ENCODE data around the gene CDC42SE1. TPM values are rescaled to one million over a fixed set of nuclear protein-coding genes. Genes with fewer than 3 reads are reported as not detected.

Gene CDC42SE1
- total RNA-seq, 1 donor from 2014 or later = 148 TPM

DNA sequence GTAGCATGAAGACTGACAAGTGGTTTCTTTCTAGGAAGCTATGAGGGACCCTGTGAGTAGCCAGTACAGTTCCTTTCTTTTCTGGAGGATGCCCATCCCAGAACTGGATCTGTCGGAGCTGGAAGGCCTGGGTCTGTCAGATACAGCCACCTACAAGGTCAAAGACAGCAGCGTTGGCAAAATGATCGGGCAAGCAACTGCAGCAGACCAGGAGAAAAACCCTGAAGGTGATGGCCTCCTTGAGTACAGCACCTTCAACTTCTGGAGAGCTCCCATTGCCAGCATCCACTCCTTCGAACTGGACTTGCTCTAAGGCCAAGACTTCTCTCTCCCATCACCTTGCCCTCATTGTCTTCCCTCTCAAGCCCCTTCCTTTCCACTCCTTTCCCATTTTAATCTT lies 7.8 kb upstream of the CDC42SE1 start:
- CTCF ChIA-PET = no interaction called here
- POLR2A ChIA-PET = interaction anchor here (2.1 kb wide), 1 partner anchor 9 kb away, joined by 7 read pairs; no protein-coding TSS in a partner anchor

DNA sequence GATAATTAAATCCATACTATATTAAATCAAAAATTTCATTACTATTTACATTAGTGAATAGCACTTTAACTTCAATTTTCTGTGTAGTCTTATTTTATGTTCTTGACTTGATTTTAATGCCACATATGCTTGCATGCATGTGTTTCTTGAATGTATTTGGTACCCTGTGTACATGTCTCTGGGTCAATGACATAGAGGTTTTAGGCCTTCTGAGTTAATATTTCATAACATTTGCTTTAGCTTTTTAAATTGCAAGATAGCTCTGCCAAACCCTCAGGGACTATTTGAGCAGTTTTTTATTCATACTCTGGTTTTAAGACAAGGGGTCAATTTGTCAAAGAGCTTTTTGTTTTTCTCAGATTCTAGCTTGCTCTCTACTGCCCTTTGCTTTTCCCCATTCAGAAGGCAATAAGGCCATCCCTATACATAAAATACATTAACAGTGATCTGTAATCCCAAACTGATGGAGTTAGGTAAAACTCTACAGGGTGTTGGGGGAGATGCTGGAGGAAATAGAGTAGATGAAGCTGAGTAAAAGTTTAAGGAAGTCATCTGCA lies 5.7 kb upstream of the CDC42SE1 start:
- H3K4me3 Mint-ChIP-seq = no peak overlapping the region
- peaks cover 15% of the 10 kb centered on the region for H3K4me1 Mint-ChIP-seq
- H3K27me3 Mint-ChIP-seq = no peaks in the 10 kb centered on the region
- TF ChIP-seq, protein P1, sequence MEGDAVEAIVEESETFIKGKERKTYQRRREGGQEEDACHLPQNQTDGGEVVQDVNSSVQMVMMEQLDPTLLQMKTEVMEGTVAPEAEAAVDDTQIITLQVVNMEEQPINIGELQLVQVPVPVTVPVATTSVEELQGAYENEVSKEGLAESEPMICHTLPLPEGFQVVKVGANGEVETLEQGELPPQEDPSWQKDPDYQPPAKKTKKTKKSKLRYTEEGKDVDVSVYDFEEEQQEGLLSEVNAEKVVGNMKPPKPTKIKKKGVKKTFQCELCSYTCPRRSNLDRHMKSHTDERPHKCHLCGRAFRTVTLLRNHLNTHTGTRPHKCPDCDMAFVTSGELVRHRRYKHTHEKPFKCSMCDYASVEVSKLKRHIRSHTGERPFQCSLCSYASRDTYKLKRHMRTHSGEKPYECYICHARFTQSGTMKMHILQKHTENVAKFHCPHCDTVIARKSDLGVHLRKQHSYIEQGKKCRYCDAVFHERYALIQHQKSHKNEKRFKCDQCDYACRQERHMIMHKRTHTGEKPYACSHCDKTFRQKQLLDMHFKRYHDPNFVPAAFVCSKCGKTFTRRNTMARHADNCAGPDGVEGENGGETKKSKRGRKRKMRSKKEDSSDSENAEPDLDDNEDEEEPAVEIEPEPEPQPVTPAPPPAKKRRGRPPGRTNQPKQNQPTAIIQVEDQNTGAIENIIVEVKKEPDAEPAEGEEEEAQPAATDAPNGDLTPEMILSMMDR (IDR thresholded peaks at IDR 0.05) = no peak
- ATAC-seq (ENCODE audit: low read depth) = no peak
- no peak overlapping the region for H3K27ac Mint-ChIP-seq
- no peaks in the 10 kb centered on the region for H3K9me3 Mint-ChIP-seq
- intact Hi-C loops (cut with micrococcal nuclease) = no loop called here
- H3K36me3 Mint-ChIP-seq (ENCODE audit: low read depth) = peaks cover 2% of the 10 kb centered on the region
- ChIA-PET POLR2A (interaction anchor here (0.5 to 0.9 kb wide), 2 partner anchors 12 to 23 kb away, joined by 3 read pairs; no protein-coding TSS in a partner anchor), CTCF (no interaction called here)
- no peak for DNase-seq

More for the DNA sequence above, 7.8 kb upstream of the CDC42SE1 start:
- DNase-seq (no peak), ATAC-seq (ENCODE audit: low read depth) (no peak)
- H3K27ac Mint-ChIP-seq = no peak overlapping the region
- TF ChIP-seq, protein P1 (IDR thresholded peaks at IDR 0.05) = no peak
- no peaks in the 10 kb centered on the region for H3K9me3 Mint-ChIP-seq
- H3K36me3 Mint-ChIP-seq (ENCODE audit: low read depth) = peaks cover 10% of the 10 kb centered on the region
- no peaks in the 10 kb centered on the region for H3K27me3 Mint-ChIP-seq
- H3K4me3 Mint-ChIP-seq = no peak overlapping the region
- intact Hi-C loops (cut with micrococcal nuclease) = no loop called here
- H3K4me1 Mint-ChIP-seq = peaks cover 16% of the 10 kb centered on the region

DNA sequence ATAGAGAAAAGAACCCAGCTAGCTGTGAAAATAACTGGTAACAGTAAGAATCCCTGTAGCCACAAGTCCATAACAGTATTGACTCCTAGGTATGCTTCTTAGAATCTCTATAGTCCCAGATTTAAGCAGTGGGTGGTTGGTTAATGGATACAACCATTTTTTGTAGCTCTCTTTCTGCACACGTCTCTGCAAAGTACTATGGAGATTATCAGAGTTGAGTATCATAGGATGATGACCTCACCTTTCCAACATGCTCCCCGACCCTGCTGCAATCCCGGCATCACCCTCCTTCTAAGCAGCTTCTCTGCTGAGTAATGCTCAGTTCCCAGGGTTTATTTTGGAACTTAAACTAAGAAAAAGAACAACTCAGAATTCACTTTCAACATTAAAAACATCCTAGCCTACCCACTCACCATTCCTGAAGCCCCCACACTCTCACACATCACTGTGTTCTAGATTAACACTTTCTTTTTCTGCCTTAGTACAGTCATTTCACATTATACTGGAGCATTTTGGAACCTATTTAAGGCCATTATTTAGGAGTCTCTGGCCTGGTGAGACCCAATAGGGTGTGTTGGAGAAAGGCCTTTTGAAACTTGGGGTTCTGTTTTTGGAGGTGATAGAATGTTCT lies 3.4 kb upstream of the CDC42SE1 start:
- DNase-seq (no peak), ATAC-seq (ENCODE audit: low read depth) (no peak)
- no peaks in the 10 kb centered on the region for H3K27me3 Mint-ChIP-seq
- ChIA-PET POLR2A (interaction anchor here (7.2 kb wide), 1 partner anchor 8 kb away, joined by 98 read pairs; the partner anchor contains the start of gene GABPB2), CTCF (interaction anchor here (0.9 kb wide), 1 partner anchor 8 kb away, joined by 3 read pairs; the partner anchor contains the start of gene GABPB2)
- TF ChIP-seq, protein P1 (IDR thresholded peaks at IDR 0.05) = no peak
- peaks cover 16% of the 10 kb centered on the region for H3K36me3 Mint-ChIP-seq (ENCODE audit: low read depth)
- H3K27ac Mint-ChIP-seq = no peak overlapping the region
- H3K9me3 Mint-ChIP-seq = no peaks in the 10 kb centered on the region
- no peak overlapping the region for H3K4me3 Mint-ChIP-seq
- peaks cover 18% of the 10 kb centered on the region for H3K4me1 Mint-ChIP-seq
- intact Hi-C loops (cut with micrococcal nuclease) = no loop called here

DNA sequence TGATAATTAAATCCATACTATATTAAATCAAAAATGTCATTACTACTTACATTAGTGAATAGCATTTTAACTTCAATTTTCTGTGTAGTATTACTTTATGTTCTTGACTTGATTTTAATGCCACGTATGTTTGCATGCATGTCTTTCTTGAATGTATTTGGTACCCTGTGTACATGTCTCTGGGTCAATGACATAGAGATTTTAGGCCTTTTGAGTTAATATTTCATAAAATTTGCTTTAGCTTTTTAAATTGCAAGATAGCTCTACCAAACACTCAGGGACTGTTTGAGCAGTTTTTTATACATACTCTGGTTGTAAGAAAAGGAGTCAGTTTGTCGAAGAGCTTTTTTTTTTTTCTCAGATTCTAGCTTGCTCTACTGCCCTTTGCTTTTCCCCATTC lies 2.3 kb upstream of the CDC42SE1 start:
- ATAC-seq (ENCODE audit: low read depth) = no peak
- Mint-ChIP-seq H3K27me3 (no peaks in the 10 kb centered on the region), H3K4me3 (no peak overlapping the region), H3K9me3 (no peaks in the 10 kb centered on the region), H3K36me3 (ENCODE audit: low read depth) (peaks cover 26% of the 10 kb centered on the region), H3K4me1 (peaks cover 30% of the 10 kb centered on the region), H3K27ac (no peak overlapping the region)
- POLR2A ChIA-PET = interaction anchor here (1.2 to 7.2 kb wide), 3 partner anchors 9 to 15 kb away, joined by 4 to 98 read pairs (median 63); partner anchors contain the start of genes C1orf56 and GABPB2
- intact Hi-C loops (cut with micrococcal nuclease) = no loop called here
- CTCF ChIA-PET = interaction anchor here (1.0 to 2.4 kb wide), 5 partner anchors 8 to 52 kb away, joined by 3 to 11 read pairs (median 5); partner anchors contain the start of gene C1orf56
- no peak for DNase-seq
- TF ChIP-seq, protein P1 (IDR thresholded peaks at IDR 0.05) = no peak
